Peyer's patch (tissue), 4 donors: Measurements from ENCODE around the gene MIGA2. TPM values are rescaled to one million over a fixed set of nuclear protein-coding genes. Genes with fewer than 3 reads are reported as not detected.

Source experiments
- DNase-seq, 3 donors: peaks; one replicate each; pipeline ENCODE4 v3.0.0-alpha.2; 2017 to 2019
- H3K27ac ChIP-seq, 4 donors: fragments of 200-600 bp; sonication (generic); one replicate each; pipeline ENCODE4 v1.5.1; 2016 to 2019
- H3K27me3 ChIP-seq, 2 donors: fragments of 200-600 bp; sonication (generic); one replicate each; pipeline ENCODE4 v1.5.1; 2019
- H3K36me3 ChIP-seq, 3 donors: fragments of 200-600 bp; sonication (generic); one replicate each; pipeline ENCODE4 v1.5.1; 2016 to 2019
- H3K4me1 ChIP-seq, 4 donors: fragments of 200-600 bp; sonication (generic); one replicate each; pipeline ENCODE4 v1.5.1; 2016 to 2019
- H3K4me3 ChIP-seq, 4 donors: fragments of 200-600 bp; sonication (generic); 1 replicate in 3 of 4; 2 replicates in 1 of 4; pipeline ENCODE4 v1.5.1; 2016 to 2019; ENCODE audit warnings: mild to moderate bottlenecking in 1 of 4
- H3K9me3 ChIP-seq, 4 donors: fragments of 200-600 bp; sonication (generic); one replicate each; pipeline ENCODE4 v1.5.1; 2016 to 2019; ENCODE audit warnings: mild to moderate bottlenecking in 1 of 4
- POLR2A ChIP-seq, 2 donors: fragments of 450-650 bp; IDR thresholded peaks; one replicate each; pipeline ENCODE4 v1.5.1; 2017; ENCODE audit warnings: antibody characterized with exemption in 2 of 2, mild to moderate bottlenecking in 2 of 2, moderate library complexity in 2 of 2
- total RNA-seq, 4 donors: library from RNA; depleted of rRNA; stranded (reverse); fragments of >200 nt; gene quantifications; one replicate each; pipeline ENCODE4 v1.1.0, GENCODE V29; 2016
- TF ChIP-seq, protein P1 (sequence below), 6 experiments: fragments of 450-650 bp in 4 of 6; fragments of 200-600 bp in 2 of 6; sonication (generic) in 1 of 6; IDR thresholded peaks; one replicate each; pipeline ENCODE4 v1.5.1; 2017 to 2019; ENCODE audit warnings: antibody characterized with exemption in 6 of 6, mild to moderate bottlenecking in 3 of 6, moderate library complexity in 1 of 6

Gene MIGA2
- total RNA-seq, 4 donors from 2014 or later, result 68.5 to 174 (median 125) TPM

DNA sequence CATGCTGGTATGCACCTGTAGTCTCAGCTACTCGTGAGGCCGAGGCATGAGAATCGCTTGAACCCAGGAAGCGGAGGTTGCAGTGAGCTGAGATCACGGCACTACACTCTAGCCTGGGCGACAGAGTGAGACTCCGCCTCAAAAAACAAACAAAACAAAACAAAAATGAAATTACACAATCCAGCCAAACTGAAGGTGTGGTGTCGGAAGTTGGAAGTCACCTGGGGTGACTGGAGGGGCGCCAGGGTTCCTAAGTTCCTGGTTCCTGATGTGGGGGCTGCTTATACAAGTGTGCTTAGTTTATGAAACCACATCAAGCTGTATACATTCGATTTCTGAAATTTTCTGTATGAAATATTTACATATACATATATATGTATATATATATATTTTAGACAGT lies 40.8 kb downstream of the MIGA2 start:
- Histone ChIP-seq H3K36me3 (no peaks in the 10 kb centered on the region), H3K27me3 (no peaks in the 10 kb centered on the region), H3K9me3 (no peaks in the 10 kb centered on the region), H3K4me1 (peaks cover 0 to 36% (median 14%) of the 10 kb centered on the region in 4 donors), H3K4me3 (no peak overlapping the region), H3K27ac (peak overlapping the region in 3 of 4 donors; percentile 35 to 87 (median 68))
- TF ChIP-seq POLR2A (IDR thresholded peaks at IDR 0.05), result no peak
- TF ChIP-seq, protein P1, sequence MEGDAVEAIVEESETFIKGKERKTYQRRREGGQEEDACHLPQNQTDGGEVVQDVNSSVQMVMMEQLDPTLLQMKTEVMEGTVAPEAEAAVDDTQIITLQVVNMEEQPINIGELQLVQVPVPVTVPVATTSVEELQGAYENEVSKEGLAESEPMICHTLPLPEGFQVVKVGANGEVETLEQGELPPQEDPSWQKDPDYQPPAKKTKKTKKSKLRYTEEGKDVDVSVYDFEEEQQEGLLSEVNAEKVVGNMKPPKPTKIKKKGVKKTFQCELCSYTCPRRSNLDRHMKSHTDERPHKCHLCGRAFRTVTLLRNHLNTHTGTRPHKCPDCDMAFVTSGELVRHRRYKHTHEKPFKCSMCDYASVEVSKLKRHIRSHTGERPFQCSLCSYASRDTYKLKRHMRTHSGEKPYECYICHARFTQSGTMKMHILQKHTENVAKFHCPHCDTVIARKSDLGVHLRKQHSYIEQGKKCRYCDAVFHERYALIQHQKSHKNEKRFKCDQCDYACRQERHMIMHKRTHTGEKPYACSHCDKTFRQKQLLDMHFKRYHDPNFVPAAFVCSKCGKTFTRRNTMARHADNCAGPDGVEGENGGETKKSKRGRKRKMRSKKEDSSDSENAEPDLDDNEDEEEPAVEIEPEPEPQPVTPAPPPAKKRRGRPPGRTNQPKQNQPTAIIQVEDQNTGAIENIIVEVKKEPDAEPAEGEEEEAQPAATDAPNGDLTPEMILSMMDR (IDR thresholded peaks at IDR 0.05), result no peak
- DNase-seq, result no peak

DNA sequence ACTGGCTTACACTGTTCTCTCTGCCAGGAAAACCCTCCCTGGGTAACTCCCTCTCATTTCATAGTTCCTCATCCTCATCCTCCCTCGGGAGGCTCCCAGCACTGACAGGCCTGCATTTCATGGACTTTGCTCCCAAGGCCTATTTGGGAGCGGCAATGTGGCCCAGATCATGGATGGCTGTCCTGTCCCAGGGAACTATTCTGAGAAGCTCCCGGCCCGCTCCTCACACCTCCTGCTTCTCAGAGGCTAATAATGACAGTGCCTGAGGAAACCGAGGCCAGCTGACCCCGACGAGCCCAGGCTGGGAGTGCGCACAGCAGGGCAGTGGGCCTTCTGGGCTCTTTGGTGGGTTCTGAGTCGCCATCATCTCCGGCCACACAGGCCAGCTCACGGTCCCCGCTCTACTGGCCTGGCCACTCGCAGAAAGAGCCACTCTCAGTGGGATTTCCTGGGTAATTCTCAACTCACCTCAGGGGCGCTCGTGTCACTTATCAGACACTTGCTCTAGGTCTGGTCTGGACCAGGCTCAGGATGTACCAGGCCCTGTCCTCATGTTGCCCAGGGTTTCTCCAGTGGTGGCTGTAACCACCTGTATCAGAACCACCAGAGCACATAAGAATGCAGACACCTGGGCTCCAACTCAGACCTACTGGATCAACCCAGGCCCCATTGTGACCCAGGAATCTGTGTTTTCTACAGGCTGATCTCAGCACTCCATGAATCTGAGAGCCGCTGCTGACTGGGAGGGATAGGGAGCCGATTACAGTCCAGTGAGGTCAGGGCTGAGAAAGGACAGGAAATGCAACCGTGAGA lies 42.5 kb downstream of the MIGA2 start:
- Histone ChIP-seq H3K27me3 (no peaks in the 10 kb centered on the region), H3K4me3 (peak overlapping the region in 1 of 4 donors; percentile 3), H3K27ac (peak overlapping the region in 3 of 4 donors; percentile 68 to 89 (median 68)), H3K4me1 (peaks cover 0 to 52% (median 15%) of the 10 kb centered on the region in 4 donors), H3K9me3 (no peaks in the 10 kb centered on the region), H3K36me3 (no peaks in the 10 kb centered on the region)
- peak in 1 of 2 donors; percentile 36 for TF ChIP-seq POLR2A (IDR thresholded peaks at IDR 0.05)
- TF ChIP-seq, protein P1 (IDR thresholded peaks at IDR 0.05), result no peak
- peak in 2 of 3 donors; percentile 75 to 82 for DNase-seq

DNA sequence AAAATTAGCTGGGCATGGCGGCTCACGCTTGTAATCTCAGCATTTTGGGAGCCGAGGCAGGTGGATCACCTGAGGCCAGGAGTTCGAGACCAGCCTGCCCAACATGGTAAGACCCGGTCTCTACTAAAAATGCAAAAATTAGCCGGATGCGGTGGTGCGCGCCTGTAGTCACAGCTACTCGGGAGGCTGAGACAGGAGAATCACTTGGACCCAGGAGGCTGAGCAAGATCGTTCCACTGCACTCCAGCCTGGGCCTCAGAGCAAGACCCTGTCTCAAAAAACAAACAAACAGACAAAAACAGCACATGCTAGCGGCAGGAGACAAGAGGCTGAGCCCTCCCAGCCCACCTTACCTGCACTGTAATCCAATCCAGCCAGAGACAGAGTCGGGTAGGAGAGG lies 43.4 kb downstream of the MIGA2 start:
- TF ChIP-seq, protein P1 (IDR thresholded peaks at IDR 0.05), result no peak
- no peak for TF ChIP-seq POLR2A (IDR thresholded peaks at IDR 0.05)

DNA sequence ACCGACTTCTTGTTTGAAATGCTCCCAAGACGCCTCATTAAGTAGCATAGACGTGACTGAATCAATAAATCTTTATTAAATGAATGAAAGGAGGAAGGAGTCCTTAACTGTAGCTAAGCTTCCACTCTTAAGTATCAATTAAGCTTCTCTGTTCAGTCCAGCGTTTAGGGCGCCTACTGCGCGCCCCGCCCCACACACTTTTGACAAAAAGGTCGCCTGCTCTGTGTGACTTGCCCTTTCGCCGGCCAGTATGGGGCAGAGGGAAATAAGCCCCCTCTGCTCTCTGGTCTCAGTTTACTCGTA lies 43.8 kb downstream of the MIGA2 start:
- Histone ChIP-seq H3K4me1 (peaks cover 0 to 54% (median 15%) of the 10 kb centered on the region in 4 donors), H3K27me3 (no peaks in the 10 kb centered on the region), H3K9me3 (no peaks in the 10 kb centered on the region), H3K36me3 (peaks cover 0 to 8% (median 0%) of the 10 kb centered on the region in 3 donors), H3K4me3 (peak overlapping the region; percentile 66 to 91 (median 78)), H3K27ac (peak overlapping the region; percentile 72 to 96 (median 90))
- TF ChIP-seq, protein P1 (IDR thresholded peaks at IDR 0.05), result no peak
- no peak for TF ChIP-seq POLR2A (IDR thresholded peaks at IDR 0.05)
- DNase-seq, result no peak

More for the DNA sequence above, 43.4 kb downstream of the MIGA2 start:
- Histone ChIP-seq H3K27me3 (no peaks in the 10 kb centered on the region), H3K9me3 (no peaks in the 10 kb centered on the region), H3K27ac (peak overlapping the region; percentile 72 to 96 (median 90)), H3K36me3 (peaks cover 0 to 4% (median 0%) of the 10 kb centered on the region in 3 donors), H3K4me1 (peaks cover 0 to 54% (median 15%) of the 10 kb centered on the region in 4 donors), H3K4me3 (peak overlapping the region in 2 of 4 donors; percentile 66 to 76)
- no peak for DNase-seq

DNA sequence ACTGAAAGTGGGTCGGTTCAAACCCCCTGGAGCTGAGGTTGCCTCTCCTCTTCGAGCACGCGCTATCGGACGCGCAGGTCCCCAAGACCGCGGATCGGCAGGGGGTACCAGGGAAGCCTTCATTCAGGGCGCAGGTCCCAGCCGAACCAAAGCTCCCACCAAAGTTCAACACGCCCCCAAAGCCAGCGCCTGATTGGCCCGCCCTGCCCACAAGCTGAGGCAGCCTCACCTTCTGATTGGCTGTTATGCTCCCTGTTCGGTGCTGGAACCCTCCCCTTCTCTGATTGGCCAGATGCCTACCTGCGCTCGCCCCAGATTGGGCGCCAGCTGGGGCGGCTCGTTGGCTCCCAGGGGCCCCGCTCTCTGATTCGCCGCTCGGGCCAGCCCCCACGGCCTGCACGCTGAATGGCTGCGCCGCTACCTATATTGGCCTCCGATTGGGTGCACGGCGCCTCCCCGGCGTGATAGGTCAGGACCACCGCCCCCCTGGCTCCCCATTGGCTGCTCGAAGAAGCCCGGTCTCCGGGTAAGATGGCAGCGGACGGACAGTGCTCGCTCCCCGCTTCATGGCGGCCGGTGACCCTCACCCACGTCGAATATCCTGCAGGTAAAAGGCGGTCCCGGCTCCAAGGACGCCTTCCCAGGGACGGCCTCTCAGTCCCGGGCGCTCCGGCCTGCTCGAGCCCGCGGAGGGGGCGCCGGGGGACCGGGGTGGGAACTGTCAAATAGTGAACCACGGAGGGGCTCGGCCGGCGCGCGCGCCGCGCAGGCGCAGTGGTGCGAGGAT lies 44.4 kb downstream of the MIGA2 start, which contains the start of gene DOLPP1:
Gene DOLPP1 (plus strand): TSS at position 511 of the 787 bp plus-strand sequence. CDS start 21 bp downstream, at position 532.
- Histone ChIP-seq H3K9me3 (no peaks in the 10 kb centered on the region), H3K27me3 (no peaks in the 10 kb centered on the region), H3K4me1 (peaks cover 0 to 54% (median 15%) of the 10 kb centered on the region in 4 donors), H3K4me3 (peak within 1 kb of the TSS; percentile 66 to 91 (median 78)), H3K27ac (peak within 1 kb of the TSS; percentile 84 to 96 (median 90)), H3K36me3 (peaks cover 0 to 14% (median 0%) of the 10 kb centered on the region in 3 donors)
- TF ChIP-seq POLR2A (IDR thresholded peaks at IDR 0.05), result peak; percentile 84 to 87
- TF ChIP-seq, protein P1 (IDR thresholded peaks at IDR 0.05), result peak in 1 of 6 experiments; percentile 2
- peak; percentile 97 to 99 (median 99) for DNase-seq
